Fibroblast of lung (primary cell): ENCODE results near the gene GPR156. TPM values are rescaled to one million over a fixed set of nuclear protein-coding genes. Genes with fewer than 3 reads are reported as not detected.
A peak's percentile ranks its signal among the peaks of the same experiment; 100 is the strongest.

ENCODE experiments used
- DNase-seq, 2 donors: peaks; one replicate each; pipeline versions ENCODE4 v3.0.0 to v3.0.0-alpha.2; 2010; ENCODE audit warnings: low read depth in 2 of 2
- H2AFZ ChIP-seq: 2 replicates; pipeline ENCODE4 v1.5.1; 2012; ENCODE audit warnings: low read length, control low read depth, inconsistent platforms
- H3K27ac ChIP-seq: 2 replicates; pipeline ENCODE4 v1.5.1; 2011; ENCODE audit warnings: low read length, control low read depth; ENCODE audit not compliant: insufficient read depth
- H3K27me3 ChIP-seq: 2 replicates; pipeline ENCODE4 v1.5.1; 2011; ENCODE audit warnings: mild to moderate bottlenecking, low read length; ENCODE audit not compliant: control insufficient read depth, insufficient read depth
- H3K36me3 ChIP-seq: 2 replicates; pipeline ENCODE4 v1.5.1; 2011; ENCODE audit warnings: low read length; ENCODE audit not compliant: control insufficient read depth, insufficient read depth
- H3K4me1 ChIP-seq: 2 replicates; pipeline ENCODE4 v1.5.1; 2011; ENCODE audit warnings: low read length; ENCODE audit not compliant: control insufficient read depth, insufficient read depth; ENCODE audit errors: extremely low read depth
- H3K4me2 ChIP-seq: 2 replicates; pipeline ENCODE4 v1.5.1; 2011; ENCODE audit warnings: low read length, control low read depth; ENCODE audit not compliant: insufficient read depth; ENCODE audit errors: extremely low read depth
- H3K4me3 ChIP-seq, 4 experiments: fragments of 200-600 bp in 1 of 4; sonication (generic) in 1 of 4; replicated peaks in 1 of 4; 2 replicates each; pipeline ENCODE4 v1.5.1; 2011 to 2016; ENCODE audit warnings: low read length in 4 of 4, low read depth in 3 of 4, mild to moderate bottlenecking in 3 of 4, control low read depth in 2 of 4, inconsistent platforms in 1 of 4, mixed read lengths in 1 of 4; ENCODE audit not compliant: insufficient read depth in 1 of 4; ENCODE audit errors: control extremely low read depth in 1 of 4
- H3K79me2 ChIP-seq: 2 replicates; pipeline ENCODE4 v1.5.1; 2012; ENCODE audit warnings: mild to moderate bottlenecking, low read length, inconsistent platforms; ENCODE audit not compliant: control insufficient read depth, insufficient read depth
- H3K9ac ChIP-seq: 2 replicates; pipeline ENCODE4 v1.5.1; 2011; ENCODE audit warnings: mild to moderate bottlenecking, low read length, control low read depth; ENCODE audit not compliant: insufficient read depth
- H3K9me3 ChIP-seq: 2 replicates; pipeline ENCODE4 v1.5.1; 2012; ENCODE audit warnings: low read depth, low read length; ENCODE audit not compliant: control insufficient read depth, insufficient read depth
- H4K20me1 ChIP-seq: 2 replicates; pipeline ENCODE4 v1.5.1; 2011; ENCODE audit warnings: low read length; ENCODE audit not compliant: control insufficient read depth, insufficient read depth; ENCODE audit errors: extremely low read depth
- EZH2 ChIP-seq: IDR thresholded peaks from 2 replicates; pipeline ENCODE4 v1.5.1; 2012; ENCODE audit warnings: low read length, control low read depth, mild to moderate bottlenecking; ENCODE audit errors: missing control alignments
- polyA plus RNA-seq, 2 donors: library from polyadenylated mRNA; depleted of rRNA in 1 of 2; stranded (reverse) in 1 of 2; unstranded in 1 of 2; fragments of >200 nt; gene quantifications; 2 replicates each; pipeline ENCODE4 v1.2.1, GENCODE V29; 2011 to 2012; ENCODE audit warnings: missing spikeins in 1 of 2
- total RNA-seq: library from RNA; depleted of rRNA; stranded (reverse); fragments of >200 nt; gene quantifications from 2 replicates; pipeline ENCODE4 v1.2.1, GENCODE V29; 2014
- TF ChIP-seq, protein P1 (sequence below), 2 donors: IDR thresholded peaks in 1 of 2; conservative IDR thresholded peaks in 1 of 2; 1 replicate in 1 of 2; 2 replicates in 1 of 2; pipeline ENCODE4 v1.5.1; 2011 to 2012; ENCODE audit warnings: low read length in 2 of 2, control low read depth in 1 of 2, inconsistent platforms in 1 of 2, low read depth in 1 of 2, mild to moderate bottlenecking in 1 of 2

Gene GPR156
- total and polyA plus RNA-seq, 2 donors (not counting 1 experiment from before 2014, with no cell fraction given), result 0.33 to 0.42 TPM

DNA sequence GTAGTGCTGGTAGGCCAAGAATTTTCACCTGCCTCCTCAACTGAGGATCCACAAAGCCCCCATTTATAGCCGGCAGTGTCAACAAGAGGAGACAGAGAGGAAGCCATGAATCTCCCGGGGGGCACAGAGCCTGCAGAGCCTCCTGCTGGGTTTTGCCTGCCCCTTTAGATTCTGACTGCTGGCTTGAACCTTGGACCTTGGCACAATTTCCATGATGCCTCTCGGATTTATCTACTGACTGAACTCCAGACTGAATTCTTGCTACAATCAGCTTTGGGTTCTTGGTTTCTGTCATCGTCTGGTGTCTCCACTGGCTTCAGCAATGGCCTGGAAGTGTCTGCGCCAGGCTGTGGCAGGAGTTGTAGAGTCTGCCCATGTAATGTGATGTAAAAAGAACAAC, 80.7 kb downstream of the GPR156 start:
- Histone ChIP-seq H3K4me3 (no peak overlapping the region), H3K9me3 (no peaks in the 10 kb centered on the region), H2AFZ (no peak overlapping the region), H4K20me1 (no peaks in the 10 kb centered on the region), H3K36me3 (no peaks in the 10 kb centered on the region), H3K9ac (no peak overlapping the region), H3K4me2 (no peak overlapping the region), H3K27me3 (no peaks in the 10 kb centered on the region), H3K79me2 (no peaks in the 10 kb centered on the region), H3K27ac (no peak overlapping the region), H3K4me1 (no peaks in the 10 kb centered on the region)
- TF ChIP-seq, protein P1, sequence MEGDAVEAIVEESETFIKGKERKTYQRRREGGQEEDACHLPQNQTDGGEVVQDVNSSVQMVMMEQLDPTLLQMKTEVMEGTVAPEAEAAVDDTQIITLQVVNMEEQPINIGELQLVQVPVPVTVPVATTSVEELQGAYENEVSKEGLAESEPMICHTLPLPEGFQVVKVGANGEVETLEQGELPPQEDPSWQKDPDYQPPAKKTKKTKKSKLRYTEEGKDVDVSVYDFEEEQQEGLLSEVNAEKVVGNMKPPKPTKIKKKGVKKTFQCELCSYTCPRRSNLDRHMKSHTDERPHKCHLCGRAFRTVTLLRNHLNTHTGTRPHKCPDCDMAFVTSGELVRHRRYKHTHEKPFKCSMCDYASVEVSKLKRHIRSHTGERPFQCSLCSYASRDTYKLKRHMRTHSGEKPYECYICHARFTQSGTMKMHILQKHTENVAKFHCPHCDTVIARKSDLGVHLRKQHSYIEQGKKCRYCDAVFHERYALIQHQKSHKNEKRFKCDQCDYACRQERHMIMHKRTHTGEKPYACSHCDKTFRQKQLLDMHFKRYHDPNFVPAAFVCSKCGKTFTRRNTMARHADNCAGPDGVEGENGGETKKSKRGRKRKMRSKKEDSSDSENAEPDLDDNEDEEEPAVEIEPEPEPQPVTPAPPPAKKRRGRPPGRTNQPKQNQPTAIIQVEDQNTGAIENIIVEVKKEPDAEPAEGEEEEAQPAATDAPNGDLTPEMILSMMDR (conservative IDR thresholded peaks at IDR 0.05 in 1 of 2, IDR thresholded peaks at IDR 0.05 in 1 of 2; ENCODE audit: low read depth in 1 of 2, low read length in 2 of 2), result no peak
- no peak for TF ChIP-seq EZH2
- DNase-seq, result no peak

DNA sequence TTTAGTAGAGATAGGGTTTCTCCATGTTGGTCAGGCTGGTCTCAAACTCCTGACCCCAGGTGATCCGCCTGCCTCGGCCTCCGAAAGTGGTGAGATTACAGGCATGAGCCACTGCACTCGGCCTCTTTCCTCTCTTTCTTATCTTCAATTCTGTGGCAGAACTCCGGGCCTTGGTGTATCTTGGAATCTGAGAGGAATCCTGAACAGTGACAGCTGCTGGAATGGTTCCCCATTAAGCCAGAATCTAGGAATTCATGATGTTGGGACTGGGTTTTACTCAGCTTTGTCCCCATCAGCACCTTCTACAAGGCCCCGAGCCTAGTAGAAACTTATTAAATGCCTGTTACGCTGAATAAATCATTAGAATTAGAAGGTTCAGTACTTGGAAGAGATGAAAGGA, 81.4 kb downstream of the GPR156 start:
- H3K27me3 ChIP-seq, result no peaks in the 10 kb centered on the region
- H4K20me1 ChIP-seq, result no peaks in the 10 kb centered on the region
- TF ChIP-seq EZH2, result no peak
- TF ChIP-seq, protein P1 (conservative IDR thresholded peaks at IDR 0.05 in 1 of 2, IDR thresholded peaks at IDR 0.05 in 1 of 2; ENCODE audit: low read depth in 1 of 2, low read length in 2 of 2), result no peak
- no peaks in the 10 kb centered on the region for H3K36me3 ChIP-seq
- H2AFZ ChIP-seq, result no peak overlapping the region
- H3K27ac ChIP-seq, result no peak overlapping the region
- no peak overlapping the region for H3K4me3 ChIP-seq
- H3K9ac ChIP-seq, result no peak overlapping the region
- peak in 1 of 2 donors; percentile 8 for DNase-seq
- H3K4me1 ChIP-seq, result no peaks in the 10 kb centered on the region
- H3K4me2 ChIP-seq, result no peak overlapping the region
- no peaks in the 10 kb centered on the region for H3K79me2 ChIP-seq
- H3K9me3 ChIP-seq, result no peaks in the 10 kb centered on the region

DNA sequence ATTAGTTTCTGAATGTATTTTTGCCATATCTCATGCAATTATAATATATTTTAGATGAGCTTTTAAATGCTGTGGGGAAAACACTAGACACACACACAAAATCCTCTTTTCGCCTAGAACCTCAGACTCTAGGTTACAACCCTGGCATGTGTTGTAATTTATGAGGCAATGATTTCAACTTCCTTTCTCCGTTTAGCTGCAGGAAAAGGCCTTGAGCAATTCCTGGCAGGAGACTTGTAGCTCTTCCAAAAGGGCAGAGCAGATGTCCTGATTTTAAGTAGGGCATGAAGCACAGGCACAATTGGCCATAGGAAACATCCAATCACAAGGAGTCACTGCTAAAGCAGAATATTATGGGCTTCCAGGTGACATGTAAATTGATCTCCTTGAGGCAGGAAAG, 82.0 kb downstream of the GPR156 start:
- Histone ChIP-seq H3K36me3 (no peaks in the 10 kb centered on the region), H3K4me2 (no peak overlapping the region), H3K4me3 (no peak overlapping the region), H3K9me3 (no peaks in the 10 kb centered on the region), H4K20me1 (no peaks in the 10 kb centered on the region), H3K79me2 (no peaks in the 10 kb centered on the region), H3K9ac (no peak overlapping the region), H3K4me1 (no peaks in the 10 kb centered on the region), H2AFZ (no peak overlapping the region), H3K27me3 (no peaks in the 10 kb centered on the region), H3K27ac (no peak overlapping the region)
- DNase-seq, result peak; percentile 61 to 92
- TF ChIP-seq, protein P1 (conservative IDR thresholded peaks at IDR 0.05 in 1 of 2, IDR thresholded peaks at IDR 0.05 in 1 of 2; ENCODE audit: low read depth in 1 of 2, low read length in 2 of 2), result no peak
- no peak for TF ChIP-seq EZH2
